Small intestine (tissue), 7 donors: Measurements from ENCODE around the gene KRT85. TPM values are rescaled to one million over a fixed set of nuclear protein-coding genes. Genes with fewer than 3 reads are reported as not detected.

Experiments used
- DNase-seq, 2 donors: peaks; one replicate each; pipeline versions ENCODE4 v3.0.0 to v3.0.0-alpha.2; 2013
- FAIRE-seq: peaks from 2 replicates; lab custom pipeline; 2012; peaks lifted over from hg19 to GRCh38; lab: Jason Lieb, UNC
- H3K27ac ChIP-seq, 3 donors: one replicate each; pipeline ENCODE4 v1.5.1; 2013; ENCODE audit warnings: low read length in 2 of 3, mild to moderate bottlenecking in 2 of 3, control low read depth in 1 of 3, inconsistent platforms in 1 of 3, low read depth in 1 of 3, moderate library complexity in 1 of 3
- H3K27me3 ChIP-seq, 3 donors: one replicate each; pipeline ENCODE4 v1.6.1; 2013; ENCODE audit warnings: low read length in 3 of 3, inconsistent platforms in 1 of 3; ENCODE audit not compliant: control insufficient read depth in 3 of 3, insufficient read depth in 3 of 3
- H3K36me3 ChIP-seq, 3 donors: one replicate each; pipeline ENCODE4 v1.6.1; 2013; ENCODE audit warnings: low read length in 3 of 3, inconsistent platforms in 1 of 3, low read depth in 1 of 3, mild to moderate bottlenecking in 1 of 3, moderate library complexity in 1 of 3; ENCODE audit not compliant: control insufficient read depth in 3 of 3, insufficient read depth in 2 of 3
- H3K4me1 ChIP-seq, 3 donors: one replicate each; pipeline ENCODE4 v1.6.1; 2013; ENCODE audit warnings: low read length in 2 of 3, inconsistent platforms in 1 of 3, low read depth in 1 of 3, mild to moderate bottlenecking in 1 of 3, moderate library complexity in 1 of 3; ENCODE audit not compliant: control insufficient read depth in 3 of 3, insufficient read depth in 2 of 3
- H3K4me3 ChIP-seq, 3 donors: one replicate each; pipeline ENCODE4 v1.5.1; 2013; ENCODE audit warnings: low read length in 3 of 3, control low read depth in 1 of 3, inconsistent platforms in 1 of 3, low read depth in 1 of 3, mild to moderate bottlenecking in 1 of 3, moderate library complexity in 1 of 3
- H3K9me3 ChIP-seq, 2 donors: one replicate each; pipeline ENCODE4 v1.6.1; 2013; ENCODE audit warnings: low read depth in 1 of 2, low read length in 1 of 2; ENCODE audit not compliant: control insufficient read depth in 2 of 2, insufficient read depth in 1 of 2
- WGBS, 3 donors: extraction: QIAGEN DNeasy Blood & Tissue Kit; methylation state at CpG; one replicate each; pipeline ENCODE4 v1.1.7; 2013; 5-methylcytosine and 5-hydroxymethylcytosine counted together
- polyA plus RNA-seq, 4 donors: library from polyadenylated mRNA; stranded (reverse) in 3 of 4; unstranded in 1 of 4; fragments of 200-250 nt in 3 of 4; fragments of 120-200 nt in 1 of 4; gene quantifications; one replicate each; pipeline versions ENCODE4 v1.2.1 to v1.2.3, GENCODE V29; 2013
- donor health status: healthy with polysubstance abuse.
- donor health status: control.
- donor health status: control.
- donor health status: Bipolar disorder and iron deficiency.
- donor health status: healthy.

KRT85 gene
- polyA plus RNA-seq, 4 donors, result 0.03 TPM; not detected in 3

GRCh38 chr12:52401526-52401925 lies 34.2 kb upstream of the KRT85 start:
- H3K27ac ChIP-seq, result no peak overlapping the region
- 73 to 85% (median 73%) methylated on average over 5 of the region's 5 CpGs for WGBS, 3 donors
- no peaks in the 10 kb centered on the region for H3K36me3 ChIP-seq
- peaks cover 0 to 2% (median 0%) of the 10 kb centered on the region in 3 donors for H3K27me3 ChIP-seq
- no peaks in the 10 kb centered on the region for H3K9me3 ChIP-seq
- FAIRE-seq, result no peak
- H3K4me1 ChIP-seq, result no peaks in the 10 kb centered on the region
- no peak overlapping the region for H3K4me3 ChIP-seq
- no peak for DNase-seq

DNA sequence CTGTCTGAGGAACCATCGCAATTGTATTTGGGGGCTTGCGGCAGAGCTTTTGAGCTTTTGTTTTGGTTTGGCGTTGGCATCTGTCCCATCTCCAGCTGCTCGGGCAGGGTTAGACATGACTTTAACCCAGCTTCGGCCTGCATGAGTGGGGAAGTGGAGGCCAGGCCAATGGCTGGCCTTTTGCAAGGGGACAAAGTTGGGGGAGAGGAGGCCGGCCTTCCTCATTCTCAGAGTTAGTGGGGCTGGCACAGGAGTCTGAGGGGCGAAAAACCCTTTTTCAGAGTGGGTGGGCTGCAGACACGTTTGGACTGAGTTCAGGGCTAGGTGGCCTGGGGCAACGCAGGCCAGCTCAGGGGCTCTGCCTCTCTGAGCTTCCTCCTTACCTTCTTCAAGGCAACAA lies 33.6 kb upstream of the KRT85 start:
- H3K27me3 ChIP-seq, result peaks cover 0 to 2% (median 0%) of the 10 kb centered on the region in 3 donors
- 80 to 88% (median 86%) methylated on average over 9 of the region's 9 CpGs for WGBS, 3 donors
- FAIRE-seq (no peak), DNase-seq (no peak)
- no peaks in the 10 kb centered on the region for H3K36me3 ChIP-seq
- no peak overlapping the region for H3K4me3 ChIP-seq
- H3K4me1 ChIP-seq, result no peaks in the 10 kb centered on the region
- no peak overlapping the region for H3K27ac ChIP-seq
- no peaks in the 10 kb centered on the region for H3K9me3 ChIP-seq

DNA sequence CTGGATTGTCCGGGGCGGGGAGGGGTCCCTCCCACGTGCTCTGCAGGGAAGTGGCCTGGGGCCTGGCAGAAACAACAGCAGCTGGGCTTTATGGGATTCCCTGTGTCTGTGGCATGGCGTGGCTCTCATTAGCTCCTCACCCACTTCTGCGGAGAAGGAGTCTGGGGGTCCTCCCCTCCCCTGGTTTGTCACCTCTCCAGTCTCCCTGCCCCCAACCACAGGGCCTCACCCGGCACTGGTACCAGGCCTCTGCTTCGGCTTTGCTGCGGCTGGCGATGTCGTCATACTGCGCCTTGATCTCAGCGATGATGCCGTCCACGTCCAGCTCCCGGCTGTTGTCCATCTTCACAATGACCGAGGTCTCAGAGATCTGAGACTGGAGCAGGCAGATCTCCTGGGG lies 32.5 kb upstream of the KRT85 start:
- no peak overlapping the region for H3K27ac ChIP-seq
- no peaks in the 10 kb centered on the region for H3K36me3 ChIP-seq
- H3K27me3 ChIP-seq, result peaks cover 0 to 2% (median 0%) of the 10 kb centered on the region in 3 donors
- H3K4me1 ChIP-seq, result no peaks in the 10 kb centered on the region
- DNase-seq (no peak), FAIRE-seq (no peak)
- H3K4me3 ChIP-seq, result no peak overlapping the region
- H3K9me3 ChIP-seq, result no peaks in the 10 kb centered on the region
- 90 to 94% (median 92%) methylated on average over 16 of the region's 16 CpGs for WGBS, 3 donors

- no peak for DNase-seq
- H3K4me3 ChIP-seq, result no peak overlapping the region
- H3K36me3 ChIP-seq, result no peaks in the 10 kb centered on the region
- no peaks in the 10 kb centered on the region for H3K4me1 ChIP-seq
- H3K27ac ChIP-seq, result no peak overlapping the region
- no peaks in the 10 kb centered on the region for H3K9me3 ChIP-seq
- 81 to 88% (median 83%) methylated on average over 1 of the region's 1 CpG for WGBS, 3 donors
- H3K27me3 ChIP-seq, result peaks cover 0 to 2% (median 0%) of the 10 kb centered on the region in 3 donors
- no peak for FAIRE-seq
Observed at GRCh38 chr12:52398176-52398575, 30.9 kb upstream of the KRT85 start.

DNA sequence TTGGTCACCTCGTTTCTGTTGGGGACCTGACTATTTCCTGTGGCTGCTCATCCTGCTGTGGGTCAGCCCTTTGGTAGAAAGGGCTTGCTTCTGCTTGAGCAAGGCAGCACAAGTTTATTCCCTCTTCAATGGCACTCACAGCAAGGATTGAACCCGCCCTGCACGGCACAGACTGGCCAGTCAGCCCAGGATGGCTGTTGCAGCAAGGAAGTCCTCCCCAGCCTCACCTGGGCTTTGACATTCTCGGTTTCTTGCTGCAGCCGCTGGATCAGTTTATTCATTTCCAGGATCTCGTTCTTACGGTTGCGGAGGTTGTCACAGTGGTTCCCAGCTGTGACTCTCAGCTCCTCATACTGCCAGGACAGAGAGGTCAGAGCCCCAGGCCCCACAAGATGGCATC lies 29.4 kb upstream of the KRT85 start:
- no peak for FAIRE-seq
- H3K9me3 ChIP-seq, result no peaks in the 10 kb centered on the region
- H3K36me3 ChIP-seq, result no peaks in the 10 kb centered on the region
- no peak overlapping the region for H3K4me3 ChIP-seq
- H3K4me1 ChIP-seq, result no peaks in the 10 kb centered on the region
- H3K27me3 ChIP-seq, result peaks cover 0 to 2% (median 0%) of the 10 kb centered on the region in 3 donors
- 77 to 81% (median 80%) methylated on average over 8 of the region's 8 CpGs for WGBS, 3 donors
- H3K27ac ChIP-seq, result no peak overlapping the region
- DNase-seq, result no peak

GRCh38 chr12:52395761-52396434 lies 28.6 kb upstream of the KRT85 start:
- H3K27ac ChIP-seq, result no peak overlapping the region
- peaks cover 0 to 2% (median 0%) of the 10 kb centered on the region in 3 donors for H3K27me3 ChIP-seq
- no peaks in the 10 kb centered on the region for H3K36me3 ChIP-seq
- peak; percentile 27 to 36 for DNase-seq
- 53 to 63% (median 63%) methylated on average over 20 of the region's 20 CpGs for WGBS, 3 donors
- no peak for FAIRE-seq
- no peaks in the 10 kb centered on the region for H3K9me3 ChIP-seq
- no peaks in the 10 kb centered on the region for H3K4me1 ChIP-seq
- H3K4me3 ChIP-seq, result no peak overlapping the region

- no peaks in the 10 kb centered on the region for H3K9me3 ChIP-seq
- H3K4me3 ChIP-seq, result no peak overlapping the region
- H3K27me3 ChIP-seq, result peaks cover 0 to 5% (median 0%) of the 10 kb centered on the region in 3 donors
- WGBS, 3 donors, result 84 to 88% (median 86%) methylated on average over 12 to 13 of the region's 13 CpGs
- FAIRE-seq, result no peak
- H3K4me1 ChIP-seq, result no peaks in the 10 kb centered on the region
- no peak overlapping the region for H3K27ac ChIP-seq
- H3K36me3 ChIP-seq, result no peaks in the 10 kb centered on the region
- no peak for DNase-seq
Observed at GRCh38 chr12:52394836-52395405, 27.6 kb upstream of the KRT85 start.

DNA sequence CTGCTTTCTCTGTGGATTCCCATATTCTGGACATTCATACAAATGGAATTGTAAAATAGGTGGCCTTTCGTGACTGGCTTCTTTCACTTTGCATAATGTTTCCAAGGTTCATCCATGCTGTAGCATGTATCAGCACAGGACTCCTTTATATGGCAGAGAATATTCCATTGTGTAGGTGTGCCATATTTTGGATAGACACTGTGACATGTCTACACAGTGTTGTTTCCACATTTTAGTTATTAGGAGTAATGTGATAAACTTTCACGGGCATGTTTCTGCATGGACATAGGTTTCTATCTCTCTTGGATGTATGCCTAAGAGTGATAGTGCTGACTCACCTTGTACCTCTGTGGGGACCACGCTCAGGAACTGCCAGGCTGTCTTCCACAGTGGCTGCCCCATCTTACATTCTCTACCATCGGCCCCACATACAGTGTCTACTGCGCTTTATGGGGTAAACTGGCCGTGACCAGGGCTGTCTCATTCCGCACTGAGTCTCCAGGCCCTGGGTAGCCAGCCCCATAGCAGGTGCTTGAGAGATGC lies 25.3 kb upstream of the KRT85 start:
- Histone ChIP-seq H3K4me3 (no peak overlapping the region), H3K27me3 (peaks cover 0 to 19% (median 0%) of the 10 kb centered on the region in 3 donors), H3K4me1 (no peaks in the 10 kb centered on the region), H3K9me3 (no peaks in the 10 kb centered on the region), H3K36me3 (no peaks in the 10 kb centered on the region), H3K27ac (no peak overlapping the region)
- no peak for DNase-seq
- FAIRE-seq, result no peak
- WGBS, 3 donors, result 72 to 82% (median 73%) methylated on average over 7 of the region's 7 CpGs
